ENCODE results near the gene RMC1. TPM values are rescaled to one million over a fixed set of nuclear protein-coding genes. Genes with fewer than 3 reads are reported as not detected.

The RMC1 gene
- total and polyA plus RNA-seq, 2 of the 13 experiments (the other 11 are each of a cell fraction or from before 2014, with no cell fraction given) = 9.4 to 19.5 TPM

DNA sequence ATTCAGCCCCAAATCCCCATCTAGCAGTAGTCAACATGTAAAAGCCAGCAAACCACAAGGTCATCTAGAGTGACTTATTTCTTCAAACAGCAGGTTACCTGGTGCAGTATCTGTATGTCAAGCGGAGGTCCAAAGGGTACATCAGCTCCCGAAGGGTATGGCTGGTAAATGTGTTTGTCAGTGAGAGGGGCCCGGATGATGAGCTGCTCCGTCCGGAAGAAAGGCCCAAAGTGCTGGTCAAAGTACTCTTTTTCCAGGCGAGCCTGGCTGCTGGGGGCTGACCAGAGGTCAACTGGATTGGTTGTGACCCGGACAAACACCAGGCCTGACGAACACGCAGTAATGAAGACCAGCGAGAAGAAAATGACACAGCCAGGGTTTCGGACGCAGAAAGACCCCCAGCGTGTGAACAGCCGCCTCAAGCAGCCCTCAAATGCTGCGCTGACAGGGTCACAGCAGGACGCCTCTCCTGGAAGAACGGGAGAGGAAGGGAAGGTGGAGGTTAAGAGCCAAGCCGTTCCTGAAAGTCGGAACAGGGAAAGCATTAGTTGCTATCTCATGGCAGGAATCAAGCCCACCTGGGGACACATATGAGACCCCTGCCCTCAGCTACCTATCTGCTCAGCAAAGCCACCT, 53.0 kb downstream of the RMC1 start (continued):
- TF ChIP-seq, protein P1, sequence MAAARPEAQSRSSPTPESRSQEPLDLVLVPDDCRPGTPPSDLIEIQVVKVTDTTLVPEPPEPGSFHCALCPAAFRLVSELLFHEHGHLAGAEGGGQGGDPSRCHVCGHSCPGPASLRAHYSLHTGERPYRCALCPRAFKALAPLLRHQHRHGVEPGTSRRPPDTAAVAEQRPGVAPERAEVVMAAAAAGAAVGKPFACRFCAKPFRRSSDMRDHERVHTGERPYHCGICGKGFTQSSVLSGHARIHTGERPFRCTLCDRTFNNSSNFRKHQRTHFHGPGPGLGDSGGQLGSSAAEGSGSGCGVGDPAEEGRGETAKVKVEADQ (CRISPR knock-in tag; IDR thresholded peaks at IDR 0.05; ENCODE audit: borderline replicate concordance) = 0 out of 2 replicates have a peak, but pooled peaks have one; percentile 45
- TF ChIP-seq, protein P2, sequence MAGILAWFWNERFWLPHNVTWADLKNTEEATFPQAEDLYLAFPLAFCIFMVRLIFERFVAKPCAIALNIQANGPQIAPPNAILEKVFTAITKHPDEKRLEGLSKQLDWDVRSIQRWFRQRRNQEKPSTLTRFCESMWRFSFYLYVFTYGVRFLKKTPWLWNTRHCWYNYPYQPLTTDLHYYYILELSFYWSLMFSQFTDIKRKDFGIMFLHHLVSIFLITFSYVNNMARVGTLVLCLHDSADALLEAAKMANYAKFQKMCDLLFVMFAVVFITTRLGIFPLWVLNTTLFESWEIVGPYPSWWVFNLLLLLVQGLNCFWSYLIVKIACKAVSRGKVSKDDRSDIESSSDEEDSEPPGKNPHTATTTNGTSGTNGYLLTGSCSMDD (CRISPR knock-in tag; IDR thresholded peaks at IDR 0.05) = no peak
- TF ChIP-seq, protein P3, sequence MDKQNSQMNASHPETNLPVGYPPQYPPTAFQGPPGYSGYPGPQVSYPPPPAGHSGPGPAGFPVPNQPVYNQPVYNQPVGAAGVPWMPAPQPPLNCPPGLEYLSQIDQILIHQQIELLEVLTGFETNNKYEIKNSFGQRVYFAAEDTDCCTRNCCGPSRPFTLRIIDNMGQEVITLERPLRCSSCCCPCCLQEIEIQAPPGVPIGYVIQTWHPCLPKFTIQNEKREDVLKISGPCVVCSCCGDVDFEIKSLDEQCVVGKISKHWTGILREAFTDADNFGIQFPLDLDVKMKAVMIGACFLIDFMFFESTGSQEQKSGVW (CRISPR knock-in tag; IDR thresholded peaks at IDR 0.05; ENCODE audit: borderline replicate concordance) = no peak; the same call in 1 of the 2 replicates
- TF ChIP-seq, protein P4, sequence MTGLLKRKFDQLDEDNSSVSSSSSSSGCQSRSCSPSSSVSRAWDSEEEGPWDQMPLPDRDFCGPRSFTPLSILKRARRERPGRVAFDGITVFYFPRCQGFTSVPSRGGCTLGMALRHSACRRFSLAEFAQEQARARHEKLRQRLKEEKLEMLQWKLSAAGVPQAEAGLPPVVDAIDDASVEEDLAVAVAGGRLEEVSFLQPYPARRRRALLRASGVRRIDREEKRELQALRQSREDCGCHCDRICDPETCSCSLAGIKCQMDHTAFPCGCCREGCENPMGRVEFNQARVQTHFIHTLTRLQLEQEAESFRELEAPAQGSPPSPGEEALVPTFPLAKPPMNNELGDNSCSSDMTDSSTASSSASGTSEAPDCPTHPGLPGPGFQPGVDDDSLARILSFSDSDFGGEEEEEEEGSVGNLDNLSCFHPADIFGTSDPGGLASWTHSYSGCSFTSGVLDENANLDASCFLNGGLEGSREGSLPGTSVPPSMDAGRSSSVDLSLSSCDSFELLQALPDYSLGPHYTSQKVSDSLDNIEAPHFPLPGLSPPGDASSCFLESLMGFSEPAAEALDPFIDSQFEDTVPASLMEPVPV (CRISPR knock-in tag; IDR thresholded peaks at IDR 0.05) = peak; percentile 71
- TF ChIP-seq ZNF441 (CRISPR knock-in tag; IDR thresholded peaks at IDR 0.05; ENCODE audit: borderline replicate concordance) (peak; percentile 87), POLR2AphosphoS5 (IDR thresholded peaks at IDR 0.05; ENCODE audit: low read depth, low read length) (peak; percentile 52; the same call in 1 of the 2 replicates), ZNF747 (CRISPR knock-in tag; IDR thresholded peaks at IDR 0.05; ENCODE audit: borderline replicate concordance) (peak; percentile 70; the same call in 1 of the 2 replicates), TAF1 (CRISPR knock-in tag; IDR thresholded peaks at IDR 0.05) (peak; percentile 45; the same call in 1 of the 2 replicates), RBAK (CRISPR knock-in tag; IDR thresholded peaks at IDR 0.05) (peak; percentile 97), SPEN (CRISPR knock-in tag; IDR thresholded peaks at IDR 0.05; ENCODE audit: low read depth) (peak; percentile 85), ZNF232 (CRISPR knock-in tag; IDR thresholded peaks at IDR 0.05; ENCODE audit: borderline replicate concordance) (peak; percentile 66; the same call in 1 of the 2 replicates), HNF4A (CRISPR knock-in tag; IDR thresholded peaks at IDR 0.05) (peak; percentile 99), ZNF776 (CRISPR knock-in tag; IDR thresholded peaks at IDR 0.05) (no peak), ERF (CRISPR knock-in tag; IDR thresholded peaks at IDR 0.05) (peak; percentile 82; the same call in 1 of the 2 replicates)
- TF ChIP-seq, protein P5, sequence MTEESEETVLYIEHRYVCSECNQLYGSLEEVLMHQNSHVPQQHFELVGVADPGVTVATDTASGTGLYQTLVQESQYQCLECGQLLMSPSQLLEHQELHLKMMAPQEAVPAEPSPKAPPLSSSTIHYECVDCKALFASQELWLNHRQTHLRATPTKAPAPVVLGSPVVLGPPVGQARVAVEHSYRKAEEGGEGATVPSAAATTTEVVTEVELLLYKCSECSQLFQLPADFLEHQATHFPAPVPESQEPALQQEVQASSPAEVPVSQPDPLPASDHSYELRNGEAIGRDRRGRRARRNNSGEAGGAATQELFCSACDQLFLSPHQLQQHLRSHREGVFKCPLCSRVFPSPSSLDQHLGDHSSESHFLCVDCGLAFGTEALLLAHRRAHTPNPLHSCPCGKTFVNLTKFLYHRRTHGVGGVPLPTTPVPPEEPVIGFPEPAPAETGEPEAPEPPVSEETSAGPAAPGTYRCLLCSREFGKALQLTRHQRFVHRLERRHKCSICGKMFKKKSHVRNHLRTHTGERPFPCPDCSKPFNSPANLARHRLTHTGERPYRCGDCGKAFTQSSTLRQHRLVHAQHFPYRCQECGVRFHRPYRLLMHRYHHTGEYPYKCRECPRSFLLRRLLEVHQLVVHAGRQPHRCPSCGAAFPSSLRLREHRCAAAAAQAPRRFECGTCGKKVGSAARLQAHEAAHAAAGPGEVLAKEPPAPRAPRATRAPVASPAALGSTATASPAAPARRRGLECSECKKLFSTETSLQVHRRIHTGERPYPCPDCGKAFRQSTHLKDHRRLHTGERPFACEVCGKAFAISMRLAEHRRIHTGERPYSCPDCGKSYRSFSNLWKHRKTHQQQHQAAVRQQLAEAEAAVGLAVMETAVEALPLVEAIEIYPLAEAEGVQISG (CRISPR knock-in tag; IDR thresholded peaks at IDR 0.05) = peak; percentile 86
- TF ChIP-seq, protein P6, sequence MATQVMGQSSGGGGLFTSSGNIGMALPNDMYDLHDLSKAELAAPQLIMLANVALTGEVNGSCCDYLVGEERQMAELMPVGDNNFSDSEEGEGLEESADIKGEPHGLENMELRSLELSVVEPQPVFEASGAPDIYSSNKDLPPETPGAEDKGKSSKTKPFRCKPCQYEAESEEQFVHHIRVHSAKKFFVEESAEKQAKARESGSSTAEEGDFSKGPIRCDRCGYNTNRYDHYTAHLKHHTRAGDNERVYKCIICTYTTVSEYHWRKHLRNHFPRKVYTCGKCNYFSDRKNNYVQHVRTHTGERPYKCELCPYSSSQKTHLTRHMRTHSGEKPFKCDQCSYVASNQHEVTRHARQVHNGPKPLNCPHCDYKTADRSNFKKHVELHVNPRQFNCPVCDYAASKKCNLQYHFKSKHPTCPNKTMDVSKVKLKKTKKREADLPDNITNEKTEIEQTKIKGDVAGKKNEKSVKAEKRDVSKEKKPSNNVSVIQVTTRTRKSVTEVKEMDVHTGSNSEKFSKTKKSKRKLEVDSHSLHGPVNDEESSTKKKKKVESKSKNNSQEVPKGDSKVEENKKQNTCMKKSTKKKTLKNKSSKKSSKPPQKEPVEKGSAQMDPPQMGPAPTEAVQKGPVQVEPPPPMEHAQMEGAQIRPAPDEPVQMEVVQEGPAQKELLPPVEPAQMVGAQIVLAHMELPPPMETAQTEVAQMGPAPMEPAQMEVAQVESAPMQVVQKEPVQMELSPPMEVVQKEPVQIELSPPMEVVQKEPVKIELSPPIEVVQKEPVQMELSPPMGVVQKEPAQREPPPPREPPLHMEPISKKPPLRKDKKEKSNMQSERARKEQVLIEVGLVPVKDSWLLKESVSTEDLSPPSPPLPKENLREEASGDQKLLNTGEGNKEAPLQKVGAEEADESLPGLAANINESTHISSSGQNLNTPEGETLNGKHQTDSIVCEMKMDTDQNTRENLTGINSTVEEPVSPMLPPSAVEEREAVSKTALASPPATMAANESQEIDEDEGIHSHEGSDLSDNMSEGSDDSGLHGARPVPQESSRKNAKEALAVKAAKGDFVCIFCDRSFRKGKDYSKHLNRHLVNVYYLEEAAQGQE (IDR thresholded peaks at IDR 0.05; ENCODE audit: borderline replicate concordance in 1 of 2, low read depth in 1 of 2, low read length in 2 of 2) = no peak

Data from HepG2 (cell line).